NCI-H345 treated with DMSO at 0.1 percent for 48 hours (cell line): ENCODE measurements around the gene SAMD5.
"Not testable (repeated sequence)": the region's sequence is repeated elsewhere in the genome, so short reads cannot be mapped to it uniquely, and the experiment has no call there.

Experiments used
- DNase-seq: peaks from one replicate; lab custom pipeline; 2025; ENCODE audit not compliant: unreplicated experiment; lab: John Stamatoyannopoulos, UW

SAMD5 gene

GRCh38 chr6:147527197-147527596, 18.7 kb downstream of the SAMD5 start:
- no peak for DNase-seq

DNA sequence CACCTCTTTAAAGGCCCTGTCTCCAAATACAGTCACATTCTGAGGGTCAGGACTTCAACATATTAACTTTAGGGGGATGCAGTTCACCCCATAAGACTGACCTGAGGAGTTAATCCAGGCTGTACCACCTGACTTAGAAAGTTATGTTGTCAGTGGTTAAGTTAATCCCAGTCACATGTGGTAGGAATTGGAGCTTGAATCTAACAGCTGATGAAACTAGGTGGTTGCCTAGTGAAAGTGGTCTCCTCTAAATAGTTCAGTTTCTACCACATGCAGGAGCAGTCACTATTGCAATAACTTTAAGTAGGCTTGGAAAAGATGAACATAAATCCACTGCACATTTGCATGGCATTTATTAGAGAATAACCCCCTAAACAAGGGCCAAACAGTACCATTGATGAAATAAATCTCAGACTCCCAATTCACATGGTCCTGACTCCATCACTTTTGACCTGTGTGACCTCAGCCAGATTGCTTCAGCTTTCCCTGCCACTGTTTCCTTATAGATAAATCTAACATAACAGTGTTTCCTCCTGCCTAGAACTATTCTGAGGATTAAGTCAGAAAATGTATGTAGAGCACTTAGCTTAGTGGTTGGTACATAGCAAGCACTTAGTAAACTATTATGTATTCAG, 20.1 kb downstream of the SAMD5 start:
- no peak for DNase-seq

- DNase-seq: no peak
Observed at GRCh38 chr6:147530132-147531060, 21.9 kb downstream of the SAMD5 start.

- no peak for DNase-seq
Observed at GRCh38 chr6:147531321-147531720, 22.8 kb downstream of the SAMD5 start.

DNA sequence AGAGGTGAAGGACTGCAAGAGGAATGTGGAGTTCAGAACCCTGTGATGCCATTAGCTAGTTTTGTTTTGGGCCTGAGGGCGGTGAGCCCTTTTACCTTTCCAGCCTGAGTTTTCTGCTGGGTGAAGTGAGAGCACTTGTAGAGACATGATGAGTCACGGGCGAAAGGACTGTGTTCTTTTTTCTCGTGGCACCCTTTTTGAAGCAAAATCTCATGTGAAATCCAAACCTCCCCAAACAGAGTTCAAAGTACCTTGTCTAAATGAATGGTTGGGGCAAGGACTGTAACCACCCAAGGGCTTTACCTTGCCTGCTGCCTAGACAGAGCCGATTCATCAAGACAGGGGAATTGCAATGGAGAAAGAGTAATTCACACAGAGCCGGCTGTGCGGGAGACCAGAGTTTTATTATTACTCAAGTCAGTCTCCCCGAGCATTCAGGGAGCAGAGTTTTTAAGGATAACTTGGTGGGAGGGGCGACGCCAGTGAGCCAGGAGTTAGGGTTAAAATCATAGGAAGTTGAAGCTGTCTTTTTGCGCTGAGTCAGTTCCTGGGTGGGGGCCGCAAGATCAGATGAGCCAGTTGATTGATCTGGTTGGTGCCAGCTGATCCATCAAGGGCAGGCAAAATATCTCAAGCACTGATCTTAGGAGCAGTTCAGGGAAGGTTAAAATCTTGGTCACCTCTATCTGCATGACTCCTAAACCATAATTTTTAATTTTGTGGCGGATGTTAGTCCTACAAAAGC, 25.8 kb downstream of the SAMD5 start:
- no peak for DNase-seq

- no peak for DNase-seq
Observed at GRCh38 chr6:147538821-147539220, 30.3 kb downstream of the SAMD5 start.

DNA sequence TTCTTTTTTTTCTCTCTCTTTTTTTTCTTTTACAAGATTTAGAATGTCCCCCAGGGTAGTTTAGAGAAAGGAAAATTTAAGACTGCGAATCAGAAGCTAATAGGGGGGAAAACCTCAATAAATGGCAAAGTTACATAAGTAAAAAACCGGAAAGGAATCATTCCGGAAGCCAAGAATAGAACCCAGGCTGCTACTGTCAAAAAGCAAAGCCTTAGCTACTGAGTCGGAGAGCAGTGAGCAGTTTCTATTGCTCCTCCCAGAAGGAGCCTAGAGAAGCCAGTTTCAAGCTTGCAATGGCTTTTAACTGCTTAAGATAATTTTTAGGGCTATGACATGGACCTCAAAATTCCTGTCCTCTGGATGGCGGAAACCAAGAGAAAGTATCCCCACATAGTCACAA, 31.6 kb downstream of the SAMD5 start:
- no peak for DNase-seq

DNA sequence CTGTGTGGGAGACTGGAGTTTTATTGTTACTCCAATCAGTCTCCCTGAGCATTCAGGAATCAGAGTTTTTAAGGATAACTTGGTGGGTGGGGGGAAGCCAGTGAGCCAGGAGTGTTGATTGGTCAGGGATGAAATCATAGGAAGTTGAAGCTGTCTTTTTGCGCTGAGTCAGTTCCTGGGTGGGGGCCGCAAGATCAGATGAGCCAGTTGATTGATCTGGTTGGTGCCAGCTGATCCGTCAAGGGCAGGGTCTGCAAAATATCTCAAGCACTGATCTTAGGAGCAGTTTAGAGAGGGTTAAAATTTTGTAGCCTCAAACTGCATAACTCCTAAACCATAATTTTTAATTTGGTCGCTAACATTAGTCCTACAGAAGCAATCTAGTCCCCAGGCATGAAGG, 33.9 kb downstream of the SAMD5 start:
- DNase-seq: not testable (repeated sequence)

DNA sequence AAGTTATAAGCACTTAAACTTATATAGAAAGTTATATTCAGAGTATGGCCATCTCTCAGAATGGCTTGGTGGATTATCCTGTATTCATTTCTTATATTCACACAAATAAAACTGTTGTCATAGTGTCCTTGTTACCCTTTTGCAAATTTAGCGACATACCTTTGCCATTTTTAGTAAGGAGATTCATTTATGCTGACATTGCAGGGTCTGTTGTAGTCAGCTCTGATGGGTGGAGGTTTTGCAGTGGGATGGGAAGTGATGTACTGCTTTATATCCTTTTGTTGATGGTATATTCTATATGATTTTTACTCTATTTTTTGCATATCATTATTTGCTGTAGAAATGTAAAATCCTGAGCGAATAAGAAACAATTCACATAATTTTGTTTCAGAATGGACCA, 35.9 kb downstream of the SAMD5 start:
- DNase-seq: no peak

DNA sequence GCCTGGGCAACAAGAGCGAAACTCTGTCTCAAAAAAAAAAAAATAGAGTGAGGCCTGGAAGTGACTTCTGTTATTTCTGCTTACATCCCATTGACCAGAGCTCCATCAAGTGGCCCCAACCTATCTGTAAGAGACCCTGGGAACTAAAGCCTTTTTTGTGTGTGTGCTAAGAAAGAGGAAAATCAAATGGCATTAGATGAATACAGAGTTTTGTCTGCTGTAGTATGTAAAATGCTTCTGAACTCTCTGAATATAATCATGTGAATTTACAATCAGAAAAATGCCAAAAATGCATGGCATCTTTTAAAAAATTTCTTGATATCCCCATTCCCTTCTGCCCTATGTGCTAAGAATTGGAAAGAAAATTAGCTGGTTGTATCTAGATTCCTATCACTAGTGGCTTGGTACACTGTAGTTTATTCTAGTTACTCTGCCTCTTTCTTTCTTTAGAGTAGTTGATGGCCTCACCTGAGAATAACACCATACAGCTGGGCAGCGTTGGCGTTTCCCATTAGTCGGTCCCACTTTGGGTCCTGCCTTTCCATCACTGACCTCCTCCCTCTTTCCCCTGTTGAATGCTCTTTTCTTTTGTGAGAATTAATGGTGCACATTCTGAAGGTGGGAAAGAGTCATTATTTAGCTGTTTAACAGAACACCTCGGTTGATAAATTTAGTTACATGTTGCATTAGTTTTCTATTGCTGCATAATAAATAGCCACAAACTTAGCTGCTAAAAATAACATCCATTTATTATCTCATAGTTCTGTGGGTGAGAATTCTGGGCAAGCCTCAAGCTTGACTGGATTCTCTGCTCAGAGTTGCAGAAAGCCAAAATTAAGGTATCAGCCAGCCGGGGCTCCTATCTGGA, 38.2 kb downstream of the SAMD5 start:
- no peak for DNase-seq

DNA sequence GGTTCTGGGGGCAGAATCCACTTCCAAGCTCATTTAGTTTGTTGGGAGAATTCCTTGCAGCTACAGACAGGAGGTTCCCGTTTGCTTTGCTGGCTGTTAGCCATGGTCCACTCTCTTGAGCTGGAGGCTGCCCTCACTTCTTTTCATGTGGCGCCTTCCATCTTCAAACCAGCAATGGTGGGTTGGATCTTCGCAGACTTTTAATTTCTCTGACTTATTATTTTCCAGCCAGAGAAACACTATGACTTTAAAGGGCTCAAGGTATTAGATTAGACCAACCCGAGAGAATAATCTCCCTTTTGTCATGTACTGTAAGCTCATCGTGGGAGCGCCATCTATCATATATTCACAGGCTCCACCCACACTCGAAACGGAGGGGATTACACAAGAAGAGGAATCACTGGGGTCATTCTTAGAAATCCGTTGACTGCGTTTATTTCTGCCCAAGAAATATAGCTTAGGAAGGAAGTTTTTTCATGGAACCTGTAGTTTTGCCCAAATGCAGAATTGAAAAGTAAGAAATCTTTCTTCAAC, 38.9 kb downstream of the SAMD5 start:
- no peak for DNase-seq

GRCh38 chr6:147548921-147549475, 40.5 kb downstream of the SAMD5 start:
- no peak for DNase-seq

DNA sequence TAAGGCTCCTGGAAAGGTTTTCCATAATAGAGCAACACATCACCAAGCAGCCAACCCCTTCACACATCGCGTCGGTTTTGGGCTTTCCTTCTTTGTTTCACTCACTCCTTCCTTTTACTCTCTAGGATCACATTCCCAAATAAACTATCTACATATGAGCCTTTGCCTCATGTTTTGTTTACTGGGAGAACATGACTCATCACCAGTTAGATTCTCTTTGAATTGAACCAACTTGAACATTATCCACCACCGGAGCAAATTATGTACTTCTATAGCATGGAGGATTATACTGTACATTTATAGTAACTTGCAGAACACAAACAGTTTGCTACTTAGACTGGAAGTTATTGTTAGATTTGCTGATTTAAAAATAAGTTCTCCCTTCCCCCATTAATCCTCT, 41.0 kb downstream of the SAMD5 start:
- no peak for DNase-seq

DNA sequence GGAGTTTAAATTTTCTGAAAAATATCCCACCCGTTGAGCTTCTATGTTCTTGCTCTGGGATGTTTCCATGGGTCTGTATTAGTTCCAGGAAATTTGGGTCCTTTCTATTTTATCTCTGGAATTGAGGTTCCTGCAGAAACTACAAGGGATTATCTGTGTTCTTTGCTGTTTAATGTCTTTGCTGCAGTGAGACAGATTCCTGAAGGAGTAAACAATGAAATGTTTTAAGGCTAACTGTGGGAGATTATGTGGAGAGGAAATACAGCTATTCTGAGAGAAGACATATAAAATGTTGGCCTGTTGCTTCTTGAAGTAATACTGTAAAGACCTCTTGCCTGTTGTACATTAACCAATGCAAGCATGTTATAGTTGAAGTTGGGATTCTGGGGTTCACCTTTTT, 43.5 kb downstream of the SAMD5 start:
- no peak for DNase-seq

GRCh38 chr6:147553099-147553498, 44.6 kb downstream of the SAMD5 start:
- DNase-seq: no peak

DNA sequence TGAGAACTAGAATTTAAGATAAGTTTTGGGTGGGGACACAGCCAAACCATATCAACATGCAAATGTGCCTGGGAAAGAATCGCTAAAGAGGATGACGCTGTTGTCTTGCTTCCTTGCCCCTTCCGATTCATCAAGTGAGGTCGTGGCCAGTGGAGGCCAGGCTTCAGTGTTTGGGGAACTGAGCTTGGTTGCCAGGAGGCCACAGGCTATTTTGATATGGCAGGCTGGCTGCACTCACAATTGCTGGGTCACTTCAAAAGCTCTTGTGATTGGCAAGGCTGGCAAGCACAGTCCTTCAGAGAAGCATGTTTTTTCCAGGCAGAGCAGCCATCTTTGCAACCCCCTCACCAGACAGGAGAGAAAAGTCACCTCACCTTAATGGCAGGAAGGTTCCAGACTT, 45.8 kb downstream of the SAMD5 start:
- no peak for DNase-seq

DNA sequence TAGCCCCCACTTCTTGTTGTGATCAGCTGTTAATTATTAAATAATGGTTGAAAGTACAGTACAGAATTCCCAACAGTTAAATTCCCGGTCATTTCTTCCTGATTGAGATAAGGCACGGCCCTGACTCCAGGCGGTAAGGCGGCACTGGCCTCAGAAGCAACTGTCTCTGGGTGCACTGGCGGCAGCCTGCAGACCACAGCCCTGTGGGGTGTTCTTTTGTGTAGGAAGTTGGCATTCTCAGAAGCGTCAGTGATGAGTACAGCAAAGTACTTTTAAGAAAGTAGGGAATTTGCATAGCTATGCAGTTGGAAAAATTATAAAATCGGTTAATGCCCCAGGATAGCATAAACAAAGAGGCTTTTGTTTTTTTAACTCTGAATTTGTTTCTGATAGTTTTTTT, 50.5 kb downstream of the SAMD5 start:
- no peak for DNase-seq

DNA sequence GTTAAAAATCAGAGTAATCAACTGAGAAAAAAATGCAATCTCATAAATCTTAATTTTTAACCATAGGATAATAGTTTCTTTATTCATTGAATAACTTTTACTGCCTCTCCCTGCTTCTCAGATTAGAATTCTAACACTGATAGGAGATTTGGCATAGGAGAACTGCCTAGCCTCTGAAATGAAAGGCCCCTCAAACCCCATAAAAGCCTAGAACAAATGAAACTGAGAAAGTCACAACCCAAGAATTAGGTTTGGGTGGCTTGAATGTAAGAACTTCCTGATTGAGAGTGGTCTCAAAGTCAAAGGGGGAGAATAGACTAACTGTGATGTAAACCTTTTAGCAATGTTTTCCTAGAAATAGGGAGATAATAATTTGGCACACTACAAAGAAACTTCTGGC, 52.2 kb downstream of the SAMD5 start:
- DNase-seq: no peak

DNA sequence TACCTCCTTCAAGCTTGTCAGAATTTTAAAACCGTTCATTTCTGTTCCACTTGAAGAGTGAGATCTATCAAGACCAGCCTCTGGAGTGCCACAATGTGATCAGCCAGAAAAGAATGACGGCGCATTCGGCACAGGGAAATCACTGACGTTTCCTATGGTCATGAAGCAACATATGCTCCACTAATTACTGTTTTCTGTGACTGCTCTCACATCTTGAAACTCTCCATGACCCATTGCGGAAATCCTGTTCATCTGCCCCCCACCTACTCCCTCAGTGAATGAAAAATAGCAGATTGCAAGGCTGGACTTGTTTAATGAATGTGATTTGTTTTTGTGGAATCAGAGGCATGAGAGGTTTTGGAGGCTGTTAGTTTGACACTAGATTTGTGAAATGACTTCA, 53.2 kb downstream of the SAMD5 start:
- DNase-seq: no peak

DNA sequence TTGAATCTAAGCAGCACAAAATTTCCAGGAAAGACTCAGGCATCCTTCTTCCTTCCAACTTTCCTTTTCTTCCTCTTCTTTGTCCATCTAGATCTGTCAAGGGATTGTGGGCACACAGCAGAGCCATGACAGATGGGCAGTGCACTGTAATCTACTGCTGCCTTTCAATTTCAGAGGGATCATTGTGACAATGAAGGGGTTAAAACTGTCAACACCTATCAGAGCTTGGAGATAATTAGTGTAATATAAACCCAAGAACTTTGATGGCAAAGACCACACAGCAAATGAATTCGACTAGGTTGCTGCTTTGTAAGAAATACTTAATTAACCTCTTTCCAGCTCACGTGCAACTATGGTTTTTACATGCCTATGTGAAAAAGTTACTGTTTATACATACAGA, 55.0 kb downstream of the SAMD5 start:
- no peak for DNase-seq
